ENCODE results near the gene UCP3. TPM values are rescaled to one million over a fixed set of nuclear protein-coding genes. Genes with fewer than 3 reads are reported as not detected.

Gene UCP3
- total RNA-seq, 2 experiments from 2014 or later: 2.4 to 3.2 TPM

- intact Hi-C loops (cut with micrococcal nuclease; ENCODE audit: unreplicated experiment): no loop called here
- Histone ChIP-seq H3K4me2 (ENCODE audit: low read length) (no peak overlapping the region), H3K79me2 (ENCODE audit: insufficient read depth, low read depth, low read length) (no peaks in the 10 kb centered on the region), H3K9me3 (ENCODE audit: low read length) (no peaks in the 10 kb centered on the region), H3K36me3 (ENCODE audit: insufficient read depth, low read length) (no peaks in the 10 kb centered on the region), H4K20me1 (ENCODE audit: insufficient read depth, low read length) (no peaks in the 10 kb centered on the region), H3K9me2 (ENCODE audit: insufficient read depth, low read length) (no peaks in the 10 kb centered on the region), H3K4me3 (ENCODE audit: low read depth, low read length, poor library complexity, severe bottlenecking) (no peak overlapping the region), H2AFZ (ENCODE audit: low read length) (no peak overlapping the region), H3K27ac (ENCODE audit: low read depth, low read length, poor library complexity, severe bottlenecking) (no peak overlapping the region), H3K4me1 (ENCODE audit: insufficient read depth, low read length, poor library complexity, severe bottlenecking) (peaks cover 37% of the 10 kb centered on the region)
- no TSS peak for BruUV-seq (replicated peaks)
- ChIA-PET POLR2A (no interaction called here), CTCF (ENCODE audit: unreplicated experiment) (no interaction called here)
- no peak for DNase-seq (ENCODE audit: low spot score)
- TF ChIP-seq EZH2phosphoT487 (IDR thresholded peaks at IDR 0.05; ENCODE audit: borderline replicate concordance, low read depth, low read length) (no peak), CTCF (conservative IDR thresholded peaks at IDR 0.05; ENCODE audit: low read length) (no peak)
These were observed 304 bp upstream of the UCP3 start for GRCh38 chr11:74009230-74009547.

GRCh38 chr11:74007691-74008372, 1.1 kb downstream of the UCP3 start:
- H3K79me2 ChIP-seq (ENCODE audit: insufficient read depth, low read depth, low read length): no peaks in the 10 kb centered on the region
- no peaks in the 10 kb centered on the region for H3K9me3 ChIP-seq (ENCODE audit: low read length)
- ChIA-PET CTCF (ENCODE audit: unreplicated experiment) (no interaction called here), POLR2A (interaction anchor here (0.6 kb wide), 1 partner anchor 222 kb away, joined by 3 read pairs; no protein-coding TSS in a partner anchor)
- no peak overlapping the region for H2AFZ ChIP-seq (ENCODE audit: low read length)
- H3K4me2 ChIP-seq (ENCODE audit: low read length): no peak overlapping the region
- no peak overlapping the region for H3K4me3 ChIP-seq (ENCODE audit: low read depth, low read length, poor library complexity, severe bottlenecking)
- intact Hi-C loops (cut with micrococcal nuclease; ENCODE audit: unreplicated experiment): no loop called here
- no peaks in the 10 kb centered on the region for H4K20me1 ChIP-seq (ENCODE audit: insufficient read depth, low read length)
- no peaks in the 10 kb centered on the region for H3K36me3 ChIP-seq (ENCODE audit: insufficient read depth, low read length)
- H3K27ac ChIP-seq (ENCODE audit: low read depth, low read length, poor library complexity, severe bottlenecking): no peak overlapping the region
- BruUV-seq (replicated peaks): no TSS peak
- H3K9me2 ChIP-seq (ENCODE audit: insufficient read depth, low read length): no peaks in the 10 kb centered on the region
- TF ChIP-seq CTCF (conservative IDR thresholded peaks at IDR 0.05; ENCODE audit: low read length) (no peak), EZH2phosphoT487 (IDR thresholded peaks at IDR 0.05; ENCODE audit: borderline replicate concordance, low read depth, low read length) (no peak)
- peaks cover 37% of the 10 kb centered on the region for H3K4me1 ChIP-seq (ENCODE audit: insufficient read depth, low read length, poor library complexity, severe bottlenecking)
- DNase-seq (ENCODE audit: low spot score): no peak

- intact Hi-C loops (cut with micrococcal nuclease; ENCODE audit: unreplicated experiment): no loop called here
- Histone ChIP-seq H3K27ac (ENCODE audit: low read depth, low read length, poor library complexity, severe bottlenecking) (no peak overlapping the region), H3K9me2 (ENCODE audit: insufficient read depth, low read length) (no peaks in the 10 kb centered on the region), H3K4me3 (ENCODE audit: low read depth, low read length, poor library complexity, severe bottlenecking) (no peak overlapping the region), H2AFZ (ENCODE audit: low read length) (no peak overlapping the region), H3K36me3 (ENCODE audit: insufficient read depth, low read length) (no peaks in the 10 kb centered on the region), H3K9me3 (ENCODE audit: low read length) (no peaks in the 10 kb centered on the region), H3K79me2 (ENCODE audit: insufficient read depth, low read depth, low read length) (no peaks in the 10 kb centered on the region), H3K4me2 (ENCODE audit: low read length) (no peak overlapping the region), H4K20me1 (ENCODE audit: insufficient read depth, low read length) (no peaks in the 10 kb centered on the region), H3K4me1 (ENCODE audit: insufficient read depth, low read length, poor library complexity, severe bottlenecking) (peaks cover 35% of the 10 kb centered on the region)
- no peak for DNase-seq (ENCODE audit: low spot score)
- ChIA-PET CTCF (ENCODE audit: unreplicated experiment) (no interaction called here), POLR2A (no interaction called here)
- TF ChIP-seq CTCF (conservative IDR thresholded peaks at IDR 0.05; ENCODE audit: low read length) (no peak), EZH2phosphoT487 (IDR thresholded peaks at IDR 0.05; ENCODE audit: borderline replicate concordance, low read depth, low read length) (no peak)
- BruUV-seq (replicated peaks): no TSS peak
These were observed 2.1 kb downstream of the UCP3 start for GRCh38 chr11:74006743-74007304.
